Adrenal gland (tissue), 12 donors: Measurements from ENCODE around the gene CNGA3. TPM values are rescaled to one million over a fixed set of nuclear protein-coding genes. Genes with fewer than 3 reads are reported as not detected.

Experiments used
- DNase-seq, 7 donors: peaks; one replicate each; pipeline ENCODE4 v3.0.0-alpha.2; 2019 to 2020
- H3K27ac ChIP-seq, 5 donors: fragments of 200-600 bp; sonication (generic) in 4 of 5; 1 replicate in 3 of 5; 2 replicates in 2 of 5; pipeline versions ENCODE4 v1.5.1 to v1.8.0; 2016 to 2020; ENCODE audit warnings: mild to moderate bottlenecking in 1 of 5
- H3K27me3 ChIP-seq: fragments of 200-600 bp; 2 replicates; pipeline ENCODE4 v1.8.0; 2021
- H3K36me3 ChIP-seq, 2 donors: fragments of 200-600 bp; replicated peaks in 1 of 2; 1 replicate in 1 of 2; 2 replicates in 1 of 2; pipeline versions ENCODE4 v1.5.1 to v1.8.0; 2018 to 2022
- H3K4me1 ChIP-seq, 2 donors: fragments of 200-600 bp; replicated peaks in 1 of 2; 1 replicate in 1 of 2; 2 replicates in 1 of 2; pipeline versions ENCODE4 v1.5.1 to v1.8.0; 2018 to 2021
- H3K4me3 ChIP-seq, 4 donors: fragments of 200-600 bp; sonication (generic) in 3 of 4; one replicate each; pipeline ENCODE4 v1.5.1; 2016 to 2018
- H3K9me3 ChIP-seq, 3 donors: fragments of 200-600 bp; sonication (generic) in 1 of 3; replicated peaks in 1 of 3; 1 replicate in 2 of 3; 2 replicates in 1 of 3; pipeline versions ENCODE4 v1.5.1 to v1.8.0; 2016 to 2021
- CTCF ChIP-seq, 6 experiments: fragments of 450-650 bp in 4 of 6; fragments of 200-600 bp in 2 of 6; sonication (generic) in 1 of 6; IDR thresholded peaks; 1 replicate in 5 of 6; 2 replicates in 1 of 6; pipeline versions ENCODE4 v1.5.1 to v1.8.0; 2016 to 2021; ENCODE audit warnings: antibody characterized with exemption in 6 of 6, mild to moderate bottlenecking in 2 of 6, moderate library complexity in 1 of 6
- POLR2A ChIP-seq, 2 donors: fragments of 450-650 bp; IDR thresholded peaks; one replicate each; pipeline ENCODE4 v1.6.1; 2017; ENCODE audit warnings: antibody characterized with exemption in 2 of 2, mild to moderate bottlenecking in 2 of 2, moderate library complexity in 1 of 2
- WGBS, 4 donors: extraction: QIAGEN DNeasy Blood & Tissue Kit in 2 of 4; methylation state at CpG; one replicate each; pipeline versions ENCODE4 v1.1.5 to v1.1.7; 2013 to 2017; 5-methylcytosine and 5-hydroxymethylcytosine counted together
- intact Hi-C, 2 donors: fragments of 100-400 bp; cut with DNase I; formaldehyde crosslinking; loops; one replicate each; pipeline versions ENCODE4 v1.14.1 to v1.15.0; 2022 to 2023
- polyA plus RNA-seq, 3 donors: library from polyadenylated mRNA; stranded (reverse); fragments of 200-250 nt in 2 of 3; fragments of 350-450 nt in 1 of 3; fragmentation: Illumina TruSeq in 1 of 3; extraction: RNeasy Lipid Tissue Mini Kit (QIAGEN cat#74804) in 1 of 3; gene quantifications; one replicate each; pipeline ENCODE4 v1.2.3, GENCODE V29; 2013 to 2014
- total RNA-seq, 9 donors: library from RNA; depleted of rRNA in 4 of 9; stranded (reverse); fragments of >200 nt in 4 of 9; fragments of 120-200 nt in 1 of 9; fragmentation: NEBNext Ultra II Directional in 1 of 9; extraction: Animal tissue kit (Norgen Biotek cat#: 25700) in 1 of 9; gene quantifications; one replicate each; pipeline versions ENCODE4 v1.1.0 to v1.2.4, GENCODE V29; 2013 to 2023
- donor health status: healthy with polysubstance abuse.
- donor health status: Bipolar disorder and iron deficiency.
- donor health status: DM: yes; HTN: yes; CAD: no.
- donor health status: DM: no; HTN: no; CAD: no.
- donor health status: DM: no; HTN: no; CAD: no.
- donor health status: DM: yes; HTN: yes; CAD: no.

Gene CNGA3
- total and polyA plus RNA-seq, 12 donors: 0.07 to 0.28 (median 0.16) TPM; not detected in 5

- no peaks in the 10 kb centered on the region for H3K36me3 ChIP-seq
- H3K27me3 ChIP-seq: no peaks in the 10 kb centered on the region
- DNase-seq: no peak
- H3K9me3 ChIP-seq: no peaks in the 10 kb centered on the region
- TF ChIP-seq POLR2A (IDR thresholded peaks at IDR 0.05) (no peak), CTCF (IDR thresholded peaks at IDR 0.05) (no peak)
- WGBS, 4 donors: 79 to 92% (median 87%) methylated on average over 5 to 7 of the region's 7 CpGs
- no peak overlapping the region for H3K4me3 ChIP-seq
- no peak overlapping the region for H3K27ac ChIP-seq
- H3K4me1 ChIP-seq: peaks cover 4 to 13% of the 10 kb centered on the region in 2 donors
- intact Hi-C loops: no loop called here
Observed at GRCh38 chr2:98382739-98383138, 36.5 kb downstream of the CNGA3 start.

- H3K27ac ChIP-seq: no peak overlapping the region
- H3K4me3 ChIP-seq: no peak overlapping the region
- H3K36me3 ChIP-seq: no peaks in the 10 kb centered on the region
- no peaks in the 10 kb centered on the region for H3K27me3 ChIP-seq
- no peaks in the 10 kb centered on the region for H3K9me3 ChIP-seq
- WGBS, 4 donors: 46 to 62% (median 52%) methylated on average over 3 to 6 of the region's 6 CpGs
- intact Hi-C loops: no loop called here
- peak in 1 of 7 donors; percentile 36 for DNase-seq
- TF ChIP-seq CTCF (IDR thresholded peaks at IDR 0.05) (no peak), POLR2A (IDR thresholded peaks at IDR 0.05) (no peak)
- peaks cover 4 to 13% of the 10 kb centered on the region in 2 donors for H3K4me1 ChIP-seq
Observed at GRCh38 chr2:98383166-98383565, 36.9 kb downstream of the CNGA3 start.

GRCh38 chr2:98385050-98385699 is 38.9 kb downstream of the CNGA3 start:
- TF ChIP-seq POLR2A (IDR thresholded peaks at IDR 0.05) (no peak), CTCF (IDR thresholded peaks at IDR 0.05) (peak; percentile 93 to 99 (median 99))
- WGBS, 4 donors: 0 to 7% (median 5%) methylated on average over 4 to 7 of the region's 7 CpGs
- H3K27ac ChIP-seq: no peak overlapping the region
- no peak overlapping the region for H3K4me3 ChIP-seq
- H3K27me3 ChIP-seq: no peaks in the 10 kb centered on the region
- peak; percentile 75 to 89 (median 83) for DNase-seq
- intact Hi-C loops: loop anchor here (2.0 to 5.0 kb wide), 3 partner anchors 578 to 683 kb away; no protein-coding TSS in a partner anchor
- H3K4me1 ChIP-seq: no peaks in the 10 kb centered on the region
- H3K9me3 ChIP-seq: no peaks in the 10 kb centered on the region
- H3K36me3 ChIP-seq: no peaks in the 10 kb centered on the region

GRCh38 chr2:98387478-98387877 is 41.2 kb downstream of the CNGA3 start:
- TF ChIP-seq POLR2A (IDR thresholded peaks at IDR 0.05): no peak
- DNase-seq: no peak
- 85 to 88% (median 87%) methylated on average over 15 to 16 of the region's 16 CpGs for WGBS, 4 donors
- no peaks in the 10 kb centered on the region for H3K4me1 ChIP-seq
- H3K27ac ChIP-seq: no peak overlapping the region
- no peaks in the 10 kb centered on the region for H3K9me3 ChIP-seq
- no peak overlapping the region for H3K4me3 ChIP-seq
- H3K27me3 ChIP-seq: no peaks in the 10 kb centered on the region
- no peaks in the 10 kb centered on the region for H3K36me3 ChIP-seq
- intact Hi-C loops: loop anchor here (5.0 kb wide), 2 partner anchors 580 to 685 kb away; no protein-coding TSS in a partner anchor

- no peaks in the 10 kb centered on the region for H3K27me3 ChIP-seq
- no peak overlapping the region for H3K27ac ChIP-seq
- no peak for TF ChIP-seq CTCF (IDR thresholded peaks at IDR 0.05)
- no peak for TF ChIP-seq POLR2A (IDR thresholded peaks at IDR 0.05)
- no peaks in the 10 kb centered on the region for H3K4me1 ChIP-seq
- H3K36me3 ChIP-seq: no peaks in the 10 kb centered on the region
- H3K9me3 ChIP-seq: no peaks in the 10 kb centered on the region
- intact Hi-C loops: loop anchor here (5.0 kb wide), 2 partner anchors 581 to 686 kb away; no protein-coding TSS in a partner anchor
- no peak overlapping the region for H3K4me3 ChIP-seq
- WGBS, 4 donors: 79 to 83% (median 81%) methylated on average over 14 to 15 of the region's 15 CpGs
- no peak for DNase-seq
Observed at GRCh38 chr2:98388081-98388480, 41.8 kb downstream of the CNGA3 start.
